HL-60 (cell line): ENCODE data around the gene ALOX15.

ENCODE experiments used
- DNase-seq, 2 experiments: peaks; one replicate each; pipeline ENCODE4 v3.0.0-alpha.2; 2010 to 2020; ENCODE audit warnings: low read depth in 1 of 2, low spot score in 1 of 2
- H3K27ac ChIP-seq: fragments of 250-450 bp; sonication (Bioruptor Pico); replicated peaks from 2 replicates; pipeline ENCODE4 v1.5.1; 2020; ENCODE audit warnings: mild to moderate bottlenecking, moderate library complexity
- H3K27me3 ChIP-seq: fragments of 250-450 bp; sonication (Bioruptor Pico); 2 replicates; pipeline ENCODE4 v1.5.1; 2021; ENCODE audit warnings: mild to moderate bottlenecking, moderate library complexity; ENCODE audit not compliant: insufficient read depth, poor library complexity, severe bottlenecking
- H3K4me3 ChIP-seq: replicated peaks from 2 replicates; pipeline ENCODE4 v1.5.1; 2011; ENCODE audit warnings: mild to moderate bottlenecking, control low read depth, low read length; ENCODE audit not compliant: insufficient read depth
- GABPA ChIP-seq: IDR thresholded peaks from 2 replicates; pipeline ENCODE4 v1.6.1; 2012; ENCODE audit warnings: low read depth
- POLR2AphosphoS5 ChIP-seq: IDR thresholded peaks from 2 replicates; pipeline ENCODE4 v1.6.1; 2012; ENCODE audit warnings: low read depth
- REST ChIP-seq: IDR thresholded peaks from 2 replicates; pipeline ENCODE4 v1.6.1; 2012; ENCODE audit warnings: low read depth; ENCODE audit not compliant: insufficient replicate concordance
- SPI1 ChIP-seq: IDR thresholded peaks from 2 replicates; pipeline ENCODE4 v1.6.1; 2012; ENCODE audit warnings: low read depth, mild to moderate bottlenecking, borderline replicate concordance
- TF ChIP-seq, protein P1 (sequence below): IDR thresholded peaks from one replicate; pipeline ENCODE4 v1.5.1; 2011; ENCODE audit warnings: low read length, control low read depth, inconsistent platforms; ENCODE audit not compliant: insufficient read depth

Gene ALOX15

DNA sequence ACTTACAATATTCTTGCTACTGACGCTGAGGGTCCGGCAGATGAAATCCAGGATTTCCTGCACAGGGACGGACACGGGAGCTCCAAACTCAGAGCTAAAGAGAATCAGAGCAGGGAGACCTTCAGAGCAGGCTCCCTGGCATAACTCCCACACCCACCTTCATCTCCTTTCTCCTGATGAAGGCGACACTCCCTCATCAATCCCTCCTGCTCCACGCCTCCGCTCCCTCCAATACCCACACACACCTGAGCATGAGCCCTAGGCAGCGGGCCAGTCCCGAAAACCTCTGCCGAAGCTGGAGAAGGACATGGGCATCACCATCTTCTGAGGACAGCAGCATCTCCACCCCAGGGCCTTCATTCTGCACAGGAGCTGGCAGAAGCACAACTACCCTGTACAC, 34.3 kb upstream of the ALOX15 start:
- H3K4me3 ChIP-seq = no peak overlapping the region
- H3K27ac ChIP-seq = no peak overlapping the region
- TF ChIP-seq SPI1 (no peak), GABPA (no peak), POLR2AphosphoS5 (no peak), REST (no peak)
- TF ChIP-seq, protein P1, sequence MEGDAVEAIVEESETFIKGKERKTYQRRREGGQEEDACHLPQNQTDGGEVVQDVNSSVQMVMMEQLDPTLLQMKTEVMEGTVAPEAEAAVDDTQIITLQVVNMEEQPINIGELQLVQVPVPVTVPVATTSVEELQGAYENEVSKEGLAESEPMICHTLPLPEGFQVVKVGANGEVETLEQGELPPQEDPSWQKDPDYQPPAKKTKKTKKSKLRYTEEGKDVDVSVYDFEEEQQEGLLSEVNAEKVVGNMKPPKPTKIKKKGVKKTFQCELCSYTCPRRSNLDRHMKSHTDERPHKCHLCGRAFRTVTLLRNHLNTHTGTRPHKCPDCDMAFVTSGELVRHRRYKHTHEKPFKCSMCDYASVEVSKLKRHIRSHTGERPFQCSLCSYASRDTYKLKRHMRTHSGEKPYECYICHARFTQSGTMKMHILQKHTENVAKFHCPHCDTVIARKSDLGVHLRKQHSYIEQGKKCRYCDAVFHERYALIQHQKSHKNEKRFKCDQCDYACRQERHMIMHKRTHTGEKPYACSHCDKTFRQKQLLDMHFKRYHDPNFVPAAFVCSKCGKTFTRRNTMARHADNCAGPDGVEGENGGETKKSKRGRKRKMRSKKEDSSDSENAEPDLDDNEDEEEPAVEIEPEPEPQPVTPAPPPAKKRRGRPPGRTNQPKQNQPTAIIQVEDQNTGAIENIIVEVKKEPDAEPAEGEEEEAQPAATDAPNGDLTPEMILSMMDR = no peak
- no peaks in the 10 kb centered on the region for H3K27me3 ChIP-seq
- DNase-seq = no peak

DNA sequence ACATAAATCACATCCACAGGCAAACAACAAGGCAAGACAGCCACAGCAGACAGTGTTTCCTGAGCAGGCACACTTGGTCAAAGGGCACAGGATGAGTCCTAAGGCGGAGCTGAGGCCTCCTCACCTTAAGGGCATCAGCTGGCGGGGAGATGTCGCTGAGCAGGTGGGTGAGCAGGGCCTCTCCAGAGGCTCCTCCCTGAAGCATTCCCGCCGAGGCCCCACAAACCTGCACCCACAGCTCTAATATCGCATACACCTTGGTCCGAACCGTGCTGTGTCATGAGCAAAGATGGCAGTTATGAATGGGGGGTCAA, 33.2 kb upstream of the ALOX15 start:
- Histone ChIP-seq H3K27ac (no peak overlapping the region), H3K4me3 (no peak overlapping the region), H3K27me3 (no peaks in the 10 kb centered on the region)
- TF ChIP-seq POLR2AphosphoS5 (no peak), REST (no peak), GABPA (no peak), SPI1 (no peak)
- TF ChIP-seq, protein P1 = no peak
- no peak for DNase-seq

DNA sequence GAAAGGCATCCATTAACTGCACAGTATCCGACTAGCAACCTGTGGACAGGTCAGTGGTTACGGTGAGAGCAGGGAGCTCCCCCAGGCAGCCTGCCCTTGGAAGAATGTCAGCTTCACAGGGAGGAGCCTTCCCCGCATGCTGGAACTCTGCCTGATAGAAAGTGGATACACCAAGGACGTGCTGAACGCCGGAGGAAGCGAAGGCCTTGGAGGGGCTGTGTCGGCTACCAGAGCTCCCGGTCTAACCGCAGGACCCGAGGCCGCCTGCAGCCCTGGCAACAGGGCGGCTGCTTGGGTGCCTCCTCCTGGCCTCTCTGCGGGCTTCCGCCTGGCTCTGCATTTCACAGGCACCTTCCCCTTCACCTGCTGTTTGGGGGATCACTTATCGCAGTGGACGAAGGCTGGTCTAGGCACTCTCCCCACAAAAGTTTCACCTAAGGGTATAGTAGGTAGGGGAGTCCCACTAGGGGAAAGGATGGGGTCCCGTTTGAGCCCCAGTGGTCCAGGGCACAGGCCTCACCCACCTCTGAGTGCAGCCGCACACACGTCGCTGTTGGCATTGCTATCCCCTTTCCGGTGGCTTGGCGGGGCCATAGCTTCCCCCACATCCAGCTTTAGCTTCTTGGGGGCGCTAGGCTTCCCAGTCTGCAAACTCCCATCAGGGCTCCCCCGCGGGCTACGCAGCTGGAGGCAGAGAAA, 32.7 kb upstream of the ALOX15 start:
- TF ChIP-seq, protein P1 = no peak
- TF ChIP-seq SPI1 (no peak), POLR2AphosphoS5 (no peak), REST (no peak), GABPA (no peak)
- no peaks in the 10 kb centered on the region for H3K27me3 ChIP-seq
- H3K4me3 ChIP-seq = no peak overlapping the region
- no peak for DNase-seq
- H3K27ac ChIP-seq = no peak overlapping the region
